KOPT-K1 (cell line): Measurements from ENCODE around the gene RNPEP.
"Not testable (repeated sequence)": the region's sequence is repeated elsewhere in the genome, so short reads cannot be mapped to it uniquely, and the experiment has no call there.

Experiments
- H3K27ac ChIP-seq: fragments of 200-600 bp; sonication (generic); 2 replicates; pipeline ENCODE4 v1.5.1; 2016; ENCODE audit warnings: antibody characterized with exemption, mild to moderate bottlenecking, low read depth, low read length; ENCODE audit not compliant: poor library complexity, severe bottlenecking
- H3K36me3 ChIP-seq: fragments of 200-600 bp; sonication (generic); 2 replicates; pipeline ENCODE4 v1.5.1; 2017; ENCODE audit warnings: antibody characterized with exemption, mild to moderate bottlenecking, low read length, moderate library complexity; ENCODE audit not compliant: insufficient read depth
- H3K9me3 ChIP-seq: fragments of 200-600 bp; sonication (generic); 2 replicates; pipeline ENCODE4 v1.5.1; 2017; ENCODE audit warnings: antibody characterized with exemption, low read length, mild to moderate bottlenecking; ENCODE audit not compliant: insufficient read depth, poor library complexity, severe bottlenecking

The RNPEP gene, protein sequence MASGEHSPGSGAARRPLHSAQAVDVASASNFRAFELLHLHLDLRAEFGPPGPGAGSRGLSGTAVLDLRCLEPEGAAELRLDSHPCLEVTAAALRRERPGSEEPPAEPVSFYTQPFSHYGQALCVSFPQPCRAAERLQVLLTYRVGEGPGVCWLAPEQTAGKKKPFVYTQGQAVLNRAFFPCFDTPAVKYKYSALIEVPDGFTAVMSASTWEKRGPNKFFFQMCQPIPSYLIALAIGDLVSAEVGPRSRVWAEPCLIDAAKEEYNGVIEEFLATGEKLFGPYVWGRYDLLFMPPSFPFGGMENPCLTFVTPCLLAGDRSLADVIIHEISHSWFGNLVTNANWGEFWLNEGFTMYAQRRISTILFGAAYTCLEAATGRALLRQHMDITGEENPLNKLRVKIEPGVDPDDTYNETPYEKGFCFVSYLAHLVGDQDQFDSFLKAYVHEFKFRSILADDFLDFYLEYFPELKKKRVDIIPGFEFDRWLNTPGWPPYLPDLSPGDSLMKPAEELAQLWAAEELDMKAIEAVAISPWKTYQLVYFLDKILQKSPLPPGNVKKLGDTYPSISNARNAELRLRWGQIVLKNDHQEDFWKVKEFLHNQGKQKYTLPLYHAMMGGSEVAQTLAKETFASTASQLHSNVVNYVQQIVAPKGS

DNA sequence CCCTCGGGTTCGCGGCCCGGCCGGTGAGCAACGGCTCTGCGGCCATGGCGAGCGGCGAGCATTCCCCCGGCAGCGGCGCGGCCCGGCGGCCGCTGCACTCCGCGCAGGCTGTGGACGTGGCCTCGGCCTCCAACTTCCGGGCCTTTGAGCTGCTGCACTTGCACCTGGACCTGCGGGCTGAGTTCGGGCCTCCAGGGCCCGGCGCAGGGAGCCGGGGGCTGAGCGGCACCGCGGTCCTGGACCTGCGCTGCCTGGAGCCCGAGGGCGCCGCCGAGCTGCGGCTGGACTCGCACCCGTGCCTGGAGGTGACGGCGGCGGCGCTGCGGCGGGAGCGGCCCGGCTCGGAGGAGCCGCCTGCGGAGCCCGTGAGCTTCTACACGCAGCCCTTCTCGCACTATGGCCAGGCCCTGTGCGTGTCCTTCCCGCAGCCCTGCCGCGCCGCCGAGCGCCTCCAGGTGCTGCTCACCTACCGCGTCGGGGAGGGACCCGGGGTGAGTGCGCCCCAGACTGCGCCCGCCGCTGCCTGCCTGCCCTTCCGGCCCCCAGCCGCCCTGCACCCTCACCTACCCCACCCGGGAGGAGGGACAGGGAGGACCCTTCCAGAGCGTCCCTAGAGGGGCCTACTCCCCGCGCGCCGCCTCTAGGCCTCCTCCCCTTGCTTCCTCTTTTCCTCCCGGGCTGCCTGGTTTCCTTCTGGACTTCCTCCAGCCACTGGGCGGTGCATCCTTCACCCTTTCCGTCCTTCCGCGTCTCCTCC is at the start of gene RNPEP:
Gene RNPEP (plus strand): TSS at position 26 of the 757 bp plus-strand sequence. CDS start 19 bp downstream, at position 45.
- no peaks in the 10 kb centered on the region for H3K36me3 ChIP-seq
- peak within 1 kb of the TSS; percentile 5 for H3K27ac ChIP-seq
- no peaks in the 10 kb centered on the region for H3K9me3 ChIP-seq

DNA sequence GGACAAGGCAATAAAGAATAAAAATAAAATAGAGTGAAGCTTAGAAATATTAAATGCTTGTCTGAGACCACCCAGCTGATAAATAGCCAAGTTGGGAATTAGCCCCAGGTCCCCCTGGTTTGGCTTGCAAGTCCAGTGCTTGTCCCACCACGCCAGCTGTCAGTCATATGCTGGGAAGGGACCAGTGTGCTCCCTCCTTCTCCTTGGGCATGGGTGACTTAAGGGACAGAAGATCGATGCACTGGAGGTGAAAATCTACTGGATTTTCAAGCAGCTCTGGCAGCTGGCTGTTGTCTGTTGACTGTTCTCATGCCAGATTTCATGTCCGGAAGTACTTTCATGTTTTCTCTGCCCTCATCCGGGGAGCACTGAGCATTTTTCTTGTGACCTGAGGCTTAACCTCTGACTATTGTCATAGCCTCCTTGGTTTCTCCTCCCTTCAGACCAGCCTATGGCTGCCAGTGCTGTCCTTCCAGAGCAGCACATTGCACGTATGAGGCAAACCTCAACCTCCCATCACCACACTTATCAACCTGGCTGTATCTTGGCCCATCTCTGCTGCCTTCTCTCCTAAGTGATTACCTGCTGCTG is 48.5 kb upstream of the RNPEP start:
- Histone ChIP-seq H3K27ac (no peak overlapping the region), H3K36me3 (no peaks in the 10 kb centered on the region), H3K9me3 (no peaks in the 10 kb centered on the region)

DNA sequence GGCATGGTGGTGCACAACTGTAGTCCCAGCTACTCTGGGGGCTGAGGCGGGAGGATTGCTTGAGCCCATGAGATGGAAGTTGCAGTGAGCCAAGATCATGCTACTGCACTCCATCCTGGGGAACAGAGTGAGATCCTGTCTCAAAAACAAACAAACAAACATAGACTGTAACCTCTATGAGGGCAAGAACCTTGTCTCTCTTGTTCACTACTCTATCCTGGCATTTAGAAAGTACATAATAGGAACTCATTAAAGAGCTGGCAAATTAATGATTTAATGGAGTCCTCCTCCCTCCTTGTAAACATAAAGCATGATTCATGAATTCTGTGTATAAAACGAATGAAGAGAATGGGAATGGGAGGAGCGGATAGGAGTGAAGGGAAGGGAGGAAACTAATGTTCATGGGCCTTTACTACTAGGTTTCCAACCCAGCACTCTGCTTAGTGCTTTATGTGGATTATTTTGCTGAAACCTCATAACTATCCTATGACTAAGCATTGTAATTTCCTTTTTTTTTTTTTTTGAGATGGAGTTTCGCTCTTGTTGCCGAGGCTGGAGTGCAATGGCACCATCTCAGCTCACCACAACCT is 44.7 kb upstream of the RNPEP start:
- H3K27ac ChIP-seq, result no peak overlapping the region
- no peaks in the 10 kb centered on the region for H3K9me3 ChIP-seq

DNA sequence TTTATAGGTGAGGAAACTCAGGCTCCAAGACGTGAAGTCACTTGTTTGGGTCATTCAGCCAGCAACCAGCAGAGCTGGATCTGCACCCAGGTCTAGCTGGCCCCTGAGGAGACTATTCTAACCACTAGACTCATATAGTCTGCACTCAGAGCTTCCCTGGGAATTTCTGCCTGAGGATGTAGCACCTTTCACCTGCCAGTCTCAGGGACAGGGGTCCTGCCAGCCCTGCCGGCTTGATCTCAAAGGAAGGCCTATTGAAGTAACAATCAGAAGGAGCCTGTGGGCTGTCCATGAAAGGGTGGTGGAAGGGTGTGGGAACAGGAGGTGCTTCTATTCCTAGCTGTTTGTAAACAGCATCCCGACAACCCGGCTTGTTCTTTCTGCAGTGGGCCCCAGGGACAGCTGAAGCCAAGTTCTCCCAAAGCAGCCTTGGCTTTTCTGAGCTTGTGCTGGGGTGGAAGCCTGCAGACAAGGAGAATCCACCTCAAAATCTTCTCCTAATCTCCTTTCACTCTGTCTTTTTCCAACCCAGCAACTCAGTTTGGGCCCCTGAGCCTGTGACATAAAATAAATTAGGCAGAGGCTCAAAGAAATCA is 43.9 kb upstream of the RNPEP start:
- Histone ChIP-seq H3K27ac (no peak overlapping the region), H3K9me3 (no peaks in the 10 kb centered on the region), H3K36me3 (no peaks in the 10 kb centered on the region)

More for the DNA sequence above, 44.7 kb upstream of the RNPEP start:
- no peaks in the 10 kb centered on the region for H3K36me3 ChIP-seq

DNA sequence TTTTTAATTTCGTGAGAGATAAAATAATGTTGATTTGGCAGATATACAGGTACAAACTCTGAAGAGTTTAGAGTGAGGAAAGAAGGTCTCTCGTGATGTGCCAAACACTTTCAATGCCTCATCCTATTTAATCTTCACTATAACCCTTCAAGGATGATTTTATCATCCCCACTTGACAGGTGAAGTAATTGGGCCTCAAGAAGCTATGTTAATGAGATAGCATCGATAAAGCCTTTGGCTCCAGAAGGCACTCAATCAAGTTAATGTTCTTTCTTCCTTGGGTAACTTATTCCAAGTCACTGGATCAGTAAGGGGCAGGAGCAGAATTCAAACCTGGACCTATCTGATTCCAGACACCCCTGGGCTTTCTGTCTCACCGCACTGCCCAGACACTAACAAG is 43.3 kb upstream of the RNPEP start:
- H3K9me3 ChIP-seq, result no peaks in the 10 kb centered on the region
- no peak overlapping the region for H3K27ac ChIP-seq
- H3K36me3 ChIP-seq, result no peaks in the 10 kb centered on the region

DNA sequence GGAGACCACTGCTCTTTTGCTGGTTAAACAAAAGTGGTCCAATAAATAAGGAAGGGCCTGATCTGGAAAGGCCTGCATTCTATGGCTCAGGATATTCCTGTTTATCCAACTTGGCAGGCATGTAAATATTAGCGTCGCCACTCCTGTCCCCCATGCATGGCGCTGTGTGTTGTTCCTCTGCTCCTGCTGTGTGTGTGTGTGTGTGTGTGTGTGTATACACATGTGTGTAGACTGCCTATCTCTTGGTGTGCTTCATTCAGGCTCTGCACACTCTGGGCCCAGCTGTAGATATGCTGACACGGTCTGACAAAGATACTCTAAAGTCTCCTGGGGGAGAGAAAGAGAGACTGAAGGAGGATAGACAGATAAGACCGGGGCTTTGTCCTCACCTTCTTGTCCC is 42.9 kb upstream of the RNPEP start:
- Histone ChIP-seq H3K9me3 (no peaks in the 10 kb centered on the region), H3K36me3 (no peaks in the 10 kb centered on the region), H3K27ac (no peak overlapping the region)

DNA sequence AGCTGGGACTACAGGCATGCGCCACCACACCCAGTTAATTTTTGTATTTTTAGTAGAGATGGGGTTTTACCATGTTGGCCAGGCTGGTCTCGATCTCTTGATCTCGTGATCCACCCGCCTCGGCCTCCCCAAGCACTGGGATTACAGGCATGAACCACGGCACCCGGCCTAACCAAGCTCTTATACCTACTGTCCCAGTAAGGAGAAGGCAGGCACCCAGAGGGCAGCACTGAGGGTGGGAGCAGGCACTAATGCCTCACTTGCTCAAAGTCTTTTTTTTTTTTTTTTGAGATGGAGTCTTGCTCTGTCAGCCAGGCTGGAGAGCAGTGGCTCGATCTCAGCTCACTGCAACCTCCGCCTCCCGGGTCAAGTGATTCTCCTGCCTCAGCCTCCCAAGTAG is 42.1 kb upstream of the RNPEP start:
- H3K9me3 ChIP-seq, H3K27ac ChIP-seq: not testable (repeated sequence)

DNA sequence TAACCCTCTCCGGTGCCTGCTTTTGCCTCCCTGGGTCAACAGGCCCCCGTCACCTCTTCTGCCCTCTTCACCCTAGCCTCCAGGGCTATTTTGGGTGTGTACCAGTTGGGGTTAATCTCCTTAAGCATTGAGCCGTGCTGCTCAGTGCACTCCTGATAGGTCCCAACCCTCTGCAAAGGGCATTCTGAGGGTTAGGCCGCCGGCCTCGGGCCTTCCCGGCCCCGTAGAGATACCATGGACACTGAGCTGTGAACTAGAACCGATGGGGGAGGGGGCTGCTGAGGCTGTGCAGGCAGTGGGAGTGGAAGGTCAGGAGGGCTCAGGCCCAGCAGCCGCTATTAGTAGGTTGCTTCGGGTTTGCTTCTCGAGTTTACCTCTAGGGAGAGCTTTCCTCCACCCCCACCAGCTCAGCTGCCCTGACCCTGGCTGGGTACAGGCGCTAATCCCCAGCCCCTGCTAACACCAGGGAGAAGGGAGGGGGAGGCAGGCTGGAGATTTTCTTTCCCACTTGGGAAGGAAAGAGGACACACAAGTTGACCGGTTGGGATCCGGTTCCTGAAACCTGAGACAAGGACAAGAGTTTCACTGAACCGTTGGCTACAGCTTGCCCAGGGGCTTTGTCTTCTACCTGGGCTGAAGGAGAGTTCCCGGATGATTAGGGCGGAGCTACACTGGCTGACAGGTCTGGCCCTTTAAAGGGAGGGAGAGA is 40.9 kb upstream of the RNPEP start:
- Histone ChIP-seq H3K27ac (no peak overlapping the region), H3K36me3 (no peaks in the 10 kb centered on the region), H3K9me3 (no peaks in the 10 kb centered on the region)

More for the DNA sequence above, 42.1 kb upstream of the RNPEP start:
- not testable (repeated sequence) for H3K36me3 ChIP-seq

DNA sequence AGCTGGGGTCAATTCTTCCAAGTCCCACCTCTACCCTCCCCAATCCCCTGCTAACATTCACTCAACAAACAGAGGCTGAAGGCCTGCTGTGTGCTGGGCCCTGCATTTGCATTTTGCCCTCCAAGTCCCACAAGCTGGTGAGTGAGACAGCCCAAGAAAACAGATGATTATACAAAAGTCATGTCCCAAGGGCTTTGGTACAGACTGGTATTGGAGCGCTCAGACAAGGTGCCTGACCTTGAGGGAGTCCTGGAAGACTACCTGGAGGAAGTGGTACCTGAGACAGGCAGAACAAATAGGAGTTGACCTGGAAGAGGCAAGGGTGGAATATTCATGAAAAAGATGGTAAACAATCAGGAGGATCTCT is 40.3 kb upstream of the RNPEP start:
- H3K36me3 ChIP-seq, result no peaks in the 10 kb centered on the region
- H3K27ac ChIP-seq, result no peak overlapping the region
- no peaks in the 10 kb centered on the region for H3K9me3 ChIP-seq

DNA sequence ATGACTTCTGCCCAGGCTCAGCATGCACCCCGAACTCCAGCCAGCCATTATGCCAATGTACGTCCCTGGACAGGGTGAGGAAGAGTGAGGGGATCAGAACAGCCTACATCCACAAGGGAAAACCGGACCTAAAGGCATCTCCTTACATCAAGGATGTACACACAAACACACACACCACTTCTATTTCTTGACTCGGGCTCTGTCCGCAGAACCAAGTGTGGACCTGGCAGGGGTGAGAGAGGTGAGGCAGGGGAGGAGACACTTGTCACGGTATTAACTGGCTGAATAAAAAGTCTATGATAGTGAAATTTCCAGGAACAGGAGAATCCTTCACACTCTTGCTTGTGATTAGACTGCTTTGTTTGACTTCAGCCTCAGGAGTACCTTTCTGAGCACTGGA is 38.4 kb upstream of the RNPEP start:
- Histone ChIP-seq H3K27ac (no peak overlapping the region), H3K9me3 (no peaks in the 10 kb centered on the region), H3K36me3 (no peaks in the 10 kb centered on the region)

DNA sequence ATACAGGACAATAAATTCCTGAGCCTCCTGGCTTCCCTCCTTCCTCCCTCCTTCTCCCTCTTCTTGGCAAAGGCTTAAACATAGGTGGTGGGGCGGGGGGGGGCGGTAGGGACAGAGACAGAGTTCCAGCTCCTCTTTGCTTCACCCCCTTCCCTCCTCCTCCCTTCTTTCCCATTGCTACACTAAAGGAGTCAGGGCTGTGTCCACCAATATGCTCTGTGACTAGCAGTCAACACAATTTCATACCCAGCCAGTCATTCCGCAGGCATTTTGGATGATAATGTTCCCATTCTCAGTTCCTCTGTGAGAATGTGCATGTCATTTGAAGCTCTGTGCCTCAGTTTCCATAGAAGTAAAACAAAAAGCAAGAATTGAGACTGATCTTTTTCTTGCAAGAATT is 37.8 kb upstream of the RNPEP start:
- Histone ChIP-seq H3K36me3 (no peaks in the 10 kb centered on the region), H3K27ac (no peak overlapping the region), H3K9me3 (no peaks in the 10 kb centered on the region)

DNA sequence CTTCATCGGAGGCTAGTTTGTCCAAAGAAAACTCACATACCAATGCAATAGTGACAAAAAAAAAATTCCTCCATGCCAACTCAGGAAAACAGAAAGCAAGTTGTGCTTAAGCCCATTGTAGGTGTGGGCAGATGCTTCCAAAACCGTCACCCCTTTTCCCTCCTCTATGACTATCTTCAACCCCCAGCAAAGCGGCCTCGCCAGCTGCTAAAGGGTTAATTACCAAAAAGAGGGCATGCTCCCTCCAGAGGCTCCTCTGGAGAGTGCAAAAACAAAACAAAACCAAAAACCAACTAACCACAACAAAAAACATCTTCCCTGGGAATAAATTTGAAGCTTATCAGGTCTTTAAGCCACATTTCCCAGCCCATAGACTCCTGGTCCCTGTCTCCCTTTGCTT is 37.3 kb upstream of the RNPEP start:
- Histone ChIP-seq H3K36me3 (no peaks in the 10 kb centered on the region), H3K27ac (no peak overlapping the region), H3K9me3 (no peaks in the 10 kb centered on the region)

DNA sequence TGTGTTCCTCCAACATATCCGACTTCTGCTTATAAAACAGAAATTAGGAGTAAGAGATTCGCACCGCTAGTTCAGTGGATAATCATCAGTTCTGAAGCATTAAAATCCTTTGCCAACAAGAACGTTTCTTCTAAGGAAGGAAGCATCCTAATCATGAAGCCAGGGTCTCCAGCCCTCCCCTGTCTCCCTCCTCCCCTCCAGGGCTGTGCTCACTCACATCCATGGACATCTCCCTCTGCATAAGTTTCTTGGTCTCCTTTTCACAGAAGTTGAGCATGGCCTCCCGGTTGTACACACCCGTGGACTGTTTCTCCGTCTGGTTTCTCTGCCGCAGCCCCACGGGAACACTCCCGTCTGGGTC is 36.6 kb upstream of the RNPEP start:
- H3K9me3 ChIP-seq, result no peaks in the 10 kb centered on the region
- H3K36me3 ChIP-seq, result no peaks in the 10 kb centered on the region
- no peak overlapping the region for H3K27ac ChIP-seq

DNA sequence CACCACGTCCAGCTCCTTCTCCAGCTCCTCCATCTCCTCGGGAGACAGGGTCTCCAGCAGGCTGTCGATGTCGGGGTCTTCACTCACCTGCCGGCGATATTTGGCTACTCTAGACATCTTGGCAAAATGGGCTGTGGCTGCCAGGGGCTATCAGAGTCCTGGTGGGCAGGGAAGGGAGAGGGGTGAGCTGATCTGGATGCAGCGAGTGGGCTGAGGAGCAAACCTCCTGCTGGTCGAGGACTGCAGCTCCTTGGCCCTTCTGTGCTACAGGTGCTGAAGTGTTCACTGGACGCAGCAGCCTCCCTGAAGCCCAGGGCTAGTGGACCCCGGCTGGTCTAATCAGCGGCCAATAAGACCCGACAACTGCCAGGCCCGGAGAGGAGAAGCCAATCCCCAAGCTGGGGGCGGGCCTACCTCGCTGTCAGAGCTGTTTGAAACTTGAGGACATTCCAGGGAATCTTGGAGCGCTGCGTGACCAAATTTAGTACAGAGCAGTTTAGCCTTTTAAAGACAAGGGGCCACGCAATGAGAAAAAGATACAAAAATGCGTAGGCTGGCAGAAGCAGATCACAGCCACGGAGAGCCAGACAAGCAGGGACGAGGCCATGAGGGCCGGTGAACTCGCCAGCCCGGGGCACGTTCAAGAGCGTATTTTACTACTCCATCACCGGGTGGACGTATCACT is 36.1 kb upstream of the RNPEP start, which contains the start of gene LMOD1:
Gene LMOD1 (minus strand): TSS at position 325 of the 685 bp plus-strand sequence. CDS start 208 bp downstream, at position 117.
- no peaks in the 10 kb centered on the region for H3K9me3 ChIP-seq
- H3K27ac ChIP-seq, result no peak within 1 kb of the TSS
- no peaks in the 10 kb centered on the region for H3K36me3 ChIP-seq
